HG03039 (cell line): ENCODE data around the gene LRRC30.

Experiments used
- ATAC-seq: cut with Tn5 transposase; IDR thresholded peaks from one replicate; pipeline ENCODE4 v1.9.1; 2021; ENCODE audit warnings: mild to moderate bottlenecking, moderate library complexity; ENCODE audit not compliant: unreplicated experiment

LRRC30 gene

DNA sequence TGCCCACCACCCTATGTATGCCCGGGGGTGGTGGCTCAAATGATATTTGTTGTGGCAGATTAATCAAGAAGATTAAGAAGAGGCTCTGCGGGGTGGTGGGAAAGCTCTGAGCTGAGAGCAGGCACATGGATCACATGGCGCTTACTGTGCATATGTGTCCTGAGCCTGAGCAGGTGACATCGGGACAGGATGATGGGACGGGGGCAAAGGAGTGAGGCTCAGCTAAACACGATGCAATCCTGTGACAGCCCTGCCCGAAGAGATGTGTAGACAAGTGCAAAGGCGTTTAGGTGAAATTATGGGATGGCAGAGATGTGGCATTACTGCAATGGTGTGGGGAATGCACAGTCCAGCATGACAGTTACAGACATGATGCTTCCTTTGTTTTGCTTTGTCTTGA, 6.0 kb downstream of the LRRC30 start:
- ATAC-seq = no peak

DNA sequence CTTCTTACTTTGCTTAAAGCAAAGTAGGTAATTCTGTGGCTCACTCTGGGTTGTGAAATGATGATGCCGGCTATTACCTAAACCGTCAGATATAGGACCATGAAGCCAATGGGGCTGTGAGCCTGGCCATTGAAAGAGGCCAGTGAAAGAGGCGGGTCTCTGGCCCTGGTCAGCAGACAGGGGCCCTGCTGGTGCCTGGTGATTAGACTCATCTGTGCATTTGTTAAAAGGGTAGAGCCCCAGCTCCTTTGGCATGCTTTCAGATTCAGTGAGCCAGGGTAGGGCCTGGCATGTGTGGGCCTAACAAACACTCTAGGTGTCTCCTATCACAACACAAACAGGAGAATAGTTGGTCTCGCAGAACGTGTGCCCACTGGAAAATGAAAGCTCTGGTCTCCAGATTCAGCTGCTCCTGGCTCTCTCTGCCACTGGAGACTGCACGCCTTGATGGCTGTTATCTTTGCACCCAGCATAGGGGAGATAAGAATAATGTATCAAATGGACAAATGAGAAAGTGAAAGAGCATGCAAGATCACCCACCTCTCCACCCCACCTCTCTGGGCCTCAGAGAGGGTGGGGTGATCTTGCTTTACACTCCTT, 6.9 kb downstream of the LRRC30 start:
- no peak for ATAC-seq

DNA sequence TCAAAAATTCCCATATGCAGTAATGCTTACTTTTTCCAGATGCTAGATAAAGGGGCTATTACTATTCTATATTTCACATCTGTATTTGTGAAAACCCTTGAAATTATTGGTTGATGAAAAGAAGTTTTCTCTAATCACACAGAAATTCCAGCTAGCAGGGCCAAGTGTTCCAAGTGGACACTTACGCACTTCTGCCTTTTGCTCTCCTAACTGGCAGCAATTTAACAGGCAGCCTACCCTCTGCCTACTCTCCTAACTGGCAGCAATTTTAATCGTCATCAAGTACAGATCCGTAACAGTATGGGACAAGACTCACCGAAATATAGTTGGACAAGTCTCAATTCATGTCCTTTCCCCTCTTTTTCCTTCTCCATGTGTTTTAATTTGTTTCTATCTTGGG, 12.0 kb downstream of the LRRC30 start:
- ATAC-seq = no peak

DNA sequence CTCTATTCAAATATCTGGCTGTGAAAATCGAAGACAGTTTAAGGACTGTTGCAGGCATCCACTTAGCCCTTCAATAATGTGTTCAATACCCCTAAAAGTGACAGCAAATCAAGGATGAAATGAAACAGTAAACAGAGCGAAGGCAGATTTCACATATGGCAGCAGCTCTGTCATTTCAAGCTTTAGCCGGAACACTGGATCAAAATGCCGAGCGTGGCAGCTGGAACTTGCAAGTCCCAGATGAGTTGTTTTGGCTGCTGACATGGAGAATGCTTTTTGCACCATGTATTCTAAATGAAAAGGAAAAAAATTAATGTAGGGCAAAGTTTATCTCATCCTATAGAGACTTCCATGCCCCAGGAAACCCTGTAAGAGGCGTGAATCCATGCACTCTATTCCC, 18.0 kb downstream of the LRRC30 start:
- no peak for ATAC-seq

DNA sequence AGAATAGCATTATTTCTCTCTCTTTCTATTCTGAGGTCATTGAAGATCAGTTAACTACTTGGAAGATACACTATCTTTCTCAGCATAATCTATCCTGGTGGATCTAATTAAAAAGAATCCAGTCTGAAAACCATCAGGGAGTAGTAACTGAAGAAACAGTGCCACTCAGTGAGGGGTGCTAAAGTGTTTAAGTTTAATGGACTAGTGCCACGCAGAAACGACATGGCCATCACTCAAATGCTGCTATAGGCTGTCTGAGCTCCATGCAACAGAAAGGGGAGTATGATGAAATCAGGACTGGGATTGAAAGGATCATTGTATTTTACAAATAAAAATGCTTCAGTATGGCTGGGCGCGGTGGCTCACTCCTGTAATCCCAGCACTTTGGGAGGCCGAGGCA, 23.3 kb downstream of the LRRC30 start:
- ATAC-seq = no peak

DNA sequence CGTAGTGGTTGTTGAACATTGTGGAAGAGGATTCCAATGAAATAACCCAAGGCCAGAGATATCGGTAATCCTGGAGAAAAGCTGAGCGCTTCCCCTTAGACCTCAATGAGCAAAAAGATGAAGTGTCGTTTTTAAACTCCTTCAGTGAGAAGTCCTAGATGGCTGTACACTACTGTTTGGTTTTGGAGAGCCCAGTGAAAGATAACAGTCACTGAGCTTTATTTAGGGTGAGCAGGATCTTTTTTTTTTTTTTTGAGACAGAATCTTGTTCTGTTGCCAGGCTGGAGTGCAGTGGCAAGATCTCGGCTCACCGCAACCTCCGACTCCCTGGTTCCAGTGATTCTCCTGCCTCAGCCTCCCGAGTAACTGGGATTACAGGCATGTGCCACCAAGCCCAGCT, 24.2 kb downstream of the LRRC30 start:
- no peak for ATAC-seq

DNA sequence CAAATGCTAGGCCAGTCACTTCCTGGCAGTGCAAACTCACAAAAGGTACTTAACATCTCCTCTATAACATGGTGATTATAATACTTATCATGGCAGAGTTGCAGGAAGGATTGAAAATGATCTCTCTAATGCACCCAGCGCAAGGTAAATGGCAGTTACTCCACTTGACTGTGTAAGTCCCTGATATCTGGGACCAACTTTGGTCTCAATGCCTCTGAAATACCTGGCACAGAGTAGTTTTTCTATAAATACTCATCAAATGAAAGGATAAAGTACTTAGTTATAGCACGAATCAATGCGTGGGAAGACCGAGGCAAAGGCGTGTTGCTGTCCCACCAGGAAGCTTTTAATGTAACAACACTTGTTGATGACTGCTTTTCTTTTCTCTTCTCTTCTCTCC, 24.8 kb downstream of the LRRC30 start:
- ATAC-seq = no peak

DNA sequence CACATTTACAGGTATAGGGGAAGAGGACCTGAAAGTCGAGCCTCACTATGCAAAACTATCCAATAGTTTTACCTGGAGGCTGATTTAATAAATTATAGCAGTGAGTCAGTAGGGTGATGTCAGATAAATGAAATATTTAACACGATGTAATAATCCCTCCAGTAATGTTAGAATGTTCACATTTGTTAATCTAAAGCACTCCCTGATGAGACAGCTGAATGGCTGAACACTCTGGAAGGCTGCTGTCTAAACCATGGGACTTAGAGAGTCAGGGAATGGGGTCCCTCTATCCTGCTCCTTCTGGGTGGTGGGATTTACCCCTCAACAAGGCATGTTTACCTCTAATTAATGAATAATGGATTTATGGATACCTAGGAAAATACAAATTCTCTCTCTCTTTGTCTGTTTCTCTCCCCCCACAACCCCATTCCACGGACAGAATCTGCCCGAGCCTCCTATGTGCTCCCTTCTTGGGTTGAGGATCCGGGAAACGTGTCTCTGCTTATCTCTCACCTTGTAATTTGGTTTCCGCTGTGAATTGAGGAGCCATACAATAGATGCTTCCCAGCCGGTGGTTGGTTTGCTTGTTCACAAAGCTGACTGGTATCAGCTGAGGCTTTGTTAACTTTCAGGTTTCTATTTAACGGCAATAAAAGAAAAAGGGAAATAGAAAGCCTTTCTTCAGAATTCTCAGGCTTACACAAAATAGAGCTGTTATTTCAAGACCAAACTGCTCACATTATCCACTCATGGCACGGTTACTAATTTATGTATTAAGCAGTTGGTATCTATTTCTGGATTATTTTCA, 25.9 kb downstream of the LRRC30 start:
- no peak for ATAC-seq

DNA sequence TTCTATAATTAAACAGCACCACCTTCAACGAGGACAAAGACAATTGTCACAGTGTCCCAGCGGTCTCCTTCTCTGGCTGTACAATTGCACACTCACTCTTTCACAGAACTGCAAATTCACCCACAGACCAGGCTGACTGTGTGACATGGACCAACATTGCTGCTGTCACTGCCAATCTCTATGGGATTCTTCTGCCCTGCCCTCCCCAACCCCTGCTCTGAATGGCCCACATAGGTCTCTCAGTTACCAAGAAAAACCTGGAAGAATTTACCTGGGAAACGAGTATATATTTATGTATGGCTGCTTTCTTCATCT, 26.5 kb downstream of the LRRC30 start:
- ATAC-seq = no peak

DNA sequence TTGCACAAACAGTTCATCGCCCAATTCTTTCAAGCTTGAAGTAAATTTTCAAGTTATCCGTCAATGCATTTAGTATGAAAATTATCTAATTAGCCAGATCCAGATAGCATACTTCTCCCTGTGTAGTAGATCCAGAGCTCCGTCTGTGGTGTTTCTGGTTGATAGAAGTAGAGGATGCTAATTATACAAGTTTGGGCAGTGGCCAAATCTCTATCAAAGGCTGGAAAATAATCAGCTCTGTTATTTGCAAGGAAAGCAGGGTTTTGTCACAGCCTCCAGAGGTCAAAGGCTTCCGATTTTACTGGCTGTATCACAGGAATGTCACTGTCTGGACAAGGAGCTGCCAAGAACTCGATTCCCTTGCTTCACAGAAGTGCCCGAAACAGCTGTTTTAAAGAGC, 28.6 kb downstream of the LRRC30 start:
- no peak for ATAC-seq

DNA sequence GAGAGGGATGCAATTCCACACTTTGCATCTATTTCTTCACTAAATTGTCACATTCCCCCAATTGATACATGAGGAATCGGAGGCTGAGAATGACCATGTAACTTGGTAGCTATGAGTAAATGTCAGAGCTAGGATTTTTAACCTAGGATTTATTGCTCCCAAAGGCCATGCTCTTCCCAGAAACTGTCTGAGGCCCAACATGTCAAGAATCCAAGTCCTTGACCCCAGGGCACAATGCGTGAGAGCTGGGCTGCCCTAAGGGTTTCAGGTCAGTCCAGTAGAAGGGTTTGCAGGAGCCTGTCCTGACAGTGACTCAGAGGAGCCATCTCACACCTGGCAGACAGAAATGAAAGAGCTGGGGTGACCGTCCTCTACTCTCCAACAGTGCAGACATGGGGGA, 30.3 kb downstream of the LRRC30 start:
- no peak for ATAC-seq

DNA sequence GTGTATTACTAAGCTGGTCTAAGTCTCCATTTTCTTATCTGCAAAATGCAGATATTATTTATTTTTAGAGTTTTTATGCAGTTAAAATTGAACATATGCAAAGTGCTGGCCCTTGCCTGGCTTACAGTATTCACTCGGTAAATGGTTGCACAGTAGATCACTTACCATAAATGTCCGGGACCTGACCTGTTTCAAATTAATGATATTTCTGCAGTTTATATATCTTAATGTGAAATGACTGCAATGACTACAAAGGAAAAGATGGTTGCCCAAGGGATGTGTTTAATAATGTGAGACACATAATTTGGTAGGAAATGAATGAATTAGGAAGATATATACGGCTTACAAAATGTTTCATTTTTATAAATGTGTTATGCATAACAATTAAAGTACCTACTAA, 37.1 kb downstream of the LRRC30 start:
- no peak for ATAC-seq

DNA sequence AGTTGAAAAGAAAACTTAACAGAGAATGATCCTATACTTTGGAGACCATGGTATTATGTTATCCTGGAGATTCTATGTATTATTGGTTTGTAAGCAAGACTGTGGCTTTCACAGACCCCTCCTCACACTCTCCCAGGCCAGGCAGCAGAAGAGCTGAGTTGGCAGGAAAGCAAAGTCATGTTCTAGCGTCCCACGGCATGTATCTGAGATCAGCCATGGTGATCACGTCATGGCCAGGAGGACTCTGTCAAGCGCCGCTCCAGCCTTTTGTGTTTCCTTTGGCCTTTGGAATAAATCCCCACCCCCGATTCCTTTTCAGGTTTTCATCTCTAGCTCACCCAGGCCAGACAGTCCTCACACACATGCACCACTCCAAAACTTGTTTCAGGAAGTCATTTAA, 39.1 kb downstream of the LRRC30 start:
- ATAC-seq = no peak

DNA sequence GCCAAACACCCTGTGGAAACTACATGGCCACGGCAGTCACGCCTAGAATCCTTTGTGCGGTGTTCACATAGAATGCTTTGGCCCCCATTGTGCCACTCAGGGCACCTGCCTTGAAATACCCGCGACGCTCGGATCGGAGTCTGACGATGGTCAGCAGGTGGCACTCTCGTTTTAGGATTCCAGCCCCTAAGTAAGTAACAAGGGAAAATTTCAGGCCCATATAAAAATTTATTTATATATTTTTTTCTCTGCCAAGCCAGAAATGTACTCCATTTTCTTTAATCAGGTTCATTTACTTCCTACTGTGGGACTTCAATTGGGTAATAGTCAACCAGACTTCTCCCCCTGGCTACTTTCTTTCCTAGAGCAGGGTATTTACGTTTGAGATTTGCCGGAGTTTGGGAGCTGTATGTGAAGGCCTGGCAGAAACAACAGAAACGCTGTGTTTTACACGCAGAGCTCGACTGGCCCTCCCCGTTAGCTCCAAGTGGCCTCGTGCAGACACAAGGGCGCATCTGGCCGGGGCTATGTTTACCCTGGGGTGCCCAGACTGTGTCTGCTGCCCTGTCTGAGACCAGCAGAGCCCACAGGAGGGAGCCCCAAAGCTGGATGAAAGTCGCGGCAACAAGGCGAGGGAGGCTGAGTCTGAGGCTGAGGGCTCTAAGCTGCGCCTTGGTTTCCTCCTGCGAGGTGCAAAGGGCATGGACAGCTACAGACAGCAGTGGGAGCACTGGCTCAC, 41.6 kb downstream of the LRRC30 start:
- ATAC-seq = no peak

DNA sequence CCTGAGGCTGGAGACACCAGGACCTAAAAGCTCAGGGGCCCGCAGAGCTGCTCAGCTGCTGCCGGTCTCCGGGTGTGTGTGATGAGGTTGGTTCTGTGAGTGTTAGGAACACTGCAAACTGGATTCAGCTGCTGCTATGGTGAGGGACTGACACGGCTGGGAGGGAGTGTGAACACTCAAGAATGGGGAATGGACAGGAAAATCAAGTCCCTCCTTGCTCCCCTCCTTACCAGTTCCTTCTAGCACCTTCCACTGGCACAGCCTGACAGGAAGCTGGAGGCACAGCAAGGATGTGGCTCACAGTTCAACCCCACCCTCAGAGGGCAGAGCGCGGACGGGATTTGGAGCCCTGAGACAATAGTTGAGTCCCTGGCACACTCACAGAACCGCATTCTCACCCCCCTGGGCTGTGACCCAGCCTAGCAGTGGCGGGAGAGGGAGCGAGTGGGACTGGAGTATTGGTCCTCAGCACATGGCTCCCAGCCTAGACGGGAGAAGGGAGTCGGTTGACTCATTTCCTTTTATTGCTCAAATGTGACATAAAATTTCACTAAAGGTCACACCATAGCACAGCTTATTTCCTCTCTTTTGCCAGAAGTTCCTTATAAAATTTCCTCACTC, 42.5 kb downstream of the LRRC30 start:
- ATAC-seq = no peak

DNA sequence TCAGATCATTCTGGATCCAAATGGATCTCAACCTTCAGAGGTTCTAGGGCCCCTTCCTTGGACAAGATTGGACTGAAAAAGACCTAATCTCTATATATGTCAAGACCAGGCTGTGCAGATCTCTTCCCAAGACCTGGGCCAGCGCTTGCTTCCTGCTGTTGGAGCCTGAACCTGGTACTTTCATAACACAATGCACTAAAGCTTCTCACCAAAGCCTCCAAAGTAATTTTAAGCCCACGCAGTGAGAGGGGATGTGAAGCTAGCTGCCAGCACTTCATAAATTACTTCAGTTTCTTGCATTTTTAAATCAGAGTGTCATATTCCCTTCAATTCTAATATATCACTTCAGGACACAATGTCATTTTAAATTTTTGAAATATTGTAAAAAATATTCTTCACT, 50.7 kb downstream of the LRRC30 start:
- ATAC-seq = no peak
